GM18520 (cell line): ENCODE measurements around the gene SLC8A1.

Experiments
- ATAC-seq: cut with Tn5 transposase; IDR thresholded peaks from one replicate; pipeline ENCODE4 v1.9.1; 2021; ENCODE audit not compliant: unreplicated experiment

Gene SLC8A1

GRCh38 chr2:40248294-40248693 is 203.6 kb downstream of the SLC8A1 start:
- no peak for ATAC-seq

- no peak for ATAC-seq
Measured at GRCh38 chr2:40244675-40245074, 207.2 kb downstream of the SLC8A1 start.

- ATAC-seq = no peak
Measured at GRCh38 chr2:40244251-40244650, 207.6 kb downstream of the SLC8A1 start.

- no peak for ATAC-seq
Measured at GRCh38 chr2:40243581-40244187, 208.2 kb downstream of the SLC8A1 start.

- ATAC-seq = no peak
Measured at GRCh38 chr2:40242315-40242714, 209.6 kb downstream of the SLC8A1 start.

GRCh38 chr2:40240070-40240469 is 211.8 kb downstream of the SLC8A1 start:
- no peak for ATAC-seq

GRCh38 chr2:40230707-40231432 is 221.0 kb downstream of the SLC8A1 start:
- no peak for ATAC-seq

GRCh38 chr2:40230186-40230585 is 221.7 kb downstream of the SLC8A1 start:
- no peak for ATAC-seq

GRCh38 chr2:40228310-40228709 is 223.6 kb downstream of the SLC8A1 start:
- no peak for ATAC-seq

GRCh38 chr2:40227210-40227609 is 224.7 kb downstream of the SLC8A1 start:
- no peak for ATAC-seq

GRCh38 chr2:40226637-40227036 is 225.3 kb downstream of the SLC8A1 start:
- ATAC-seq = no peak

- no peak for ATAC-seq
Measured at GRCh38 chr2:40225670-40226210, 226.2 kb downstream of the SLC8A1 start.

GRCh38 chr2:40224318-40224717 is 227.6 kb downstream of the SLC8A1 start:
- ATAC-seq = no peak

- ATAC-seq = no peak
Measured at GRCh38 chr2:40220177-40220925, 231.5 kb downstream of the SLC8A1 start.

- no peak for ATAC-seq
Measured at GRCh38 chr2:40219141-40219540, 232.7 kb downstream of the SLC8A1 start.

GRCh38 chr2:40218679-40219078 is 233.2 kb downstream of the SLC8A1 start:
- no peak for ATAC-seq

GRCh38 chr2:40213619-40214018 is 238.3 kb downstream of the SLC8A1 start:
- ATAC-seq = no peak

- ATAC-seq = no peak
Measured at GRCh38 chr2:40213071-40213470, 238.8 kb downstream of the SLC8A1 start.

- ATAC-seq = no peak
Measured at GRCh38 chr2:40210968-40211353, 240.9 kb downstream of the SLC8A1 start.

- no peak for ATAC-seq
Measured at GRCh38 chr2:40210344-40210967, 241.4 kb downstream of the SLC8A1 start.

- no peak for ATAC-seq
Measured at GRCh38 chr2:40209761-40210160, 242.1 kb downstream of the SLC8A1 start.
